WTC11 (cell line): Measurements from ENCODE around the gene DESI2. TPM values are rescaled to one million over a fixed set of nuclear protein-coding genes. Genes with fewer than 3 reads are reported as not detected.
A peak's percentile ranks its signal among the peaks of the same experiment; 100 is the strongest.

ENCODE experiments used
- ATAC-seq: fragments of 200-7000 bp; cut with Tn5 transposase; 2 replicates; pipeline ENCODE4 v1.10.0; 2021; ENCODE audit warnings: mild to moderate bottlenecking, moderate library complexity
- CTCF ChIA-PET: fragments of 300-600 bp; sonication (Branson Sonifier 250); formaldehyde crosslinking; loops from one replicate; lab custom pipeline; 2021; ENCODE audit warnings: antibody characterized with exemption; lab: Charles Lee
- POLR2A ChIA-PET: fragments of 350-600 bp; sonication (Branson Sonifier 250); formaldehyde crosslinking; loops from one replicate; lab custom pipeline; 2021; ENCODE audit warnings: antibody characterized with exemption; lab: Charles Lee
- DNase-seq: peaks from one replicate; pipeline ENCODE4 v3.0.0; 2021; ENCODE audit warnings: low spot score
- H3K27ac Mint-ChIP-seq: 2 replicates; pipeline ENCODE4 v1.8.0; 2021; ENCODE audit warnings: mixed read lengths
- H3K27me3 Mint-ChIP-seq: 2 replicates; pipeline ENCODE4 v1.8.0; 2021; ENCODE audit warnings: low read depth, mild to moderate bottlenecking, moderate library complexity, mixed read lengths
- H3K36me3 Mint-ChIP-seq: 2 replicates; pipeline ENCODE4 v1.8.0; 2021; ENCODE audit warnings: mixed read lengths
- H3K4me1 Mint-ChIP-seq: 2 replicates; pipeline ENCODE4 v1.8.0; 2022; ENCODE audit warnings: mixed read lengths
- H3K4me3 Mint-ChIP-seq: 2 replicates; pipeline ENCODE4 v1.8.0; 2021; ENCODE audit warnings: mild to moderate bottlenecking, moderate library complexity, mixed read lengths
- H3K9me3 Mint-ChIP-seq: 2 replicates; pipeline ENCODE4 v1.8.0; 2021; ENCODE audit warnings: mixed read lengths
- ARID4B ChIP-seq: sonication (generic); formaldehyde crosslinking; IDR thresholded peaks from 2 replicates; pipeline ENCODE4 v1.8.0; 2023; ENCODE audit warnings: missing genetic modification reagents, mild to moderate bottlenecking, borderline replicate concordance
- ATF1 ChIP-seq: sonication (generic); formaldehyde crosslinking; IDR thresholded peaks from 2 replicates; pipeline ENCODE4 v1.8.1; 2023; ENCODE audit warnings: mild to moderate bottlenecking, moderate library complexity, missing genetic modification reagents
- CREB1 ChIP-seq: sonication (generic); formaldehyde crosslinking; IDR thresholded peaks from 2 replicates; pipeline ENCODE4 v1.8.0; 2023; ENCODE audit warnings: mild to moderate bottlenecking, missing genetic modification reagents
- ESRRA ChIP-seq: sonication (generic); formaldehyde crosslinking; IDR thresholded peaks from 2 replicates; pipeline ENCODE4 v1.8.1; 2022; ENCODE audit warnings: mild to moderate bottlenecking, missing genetic modification reagents, borderline replicate concordance
- FOXJ3 ChIP-seq: sonication (generic); formaldehyde crosslinking; IDR thresholded peaks from 2 replicates; pipeline ENCODE4 v1.9.0; 2021; ENCODE audit warnings: missing genetic modification reagents, mild to moderate bottlenecking, borderline replicate concordance
- HMGXB4 ChIP-seq: sonication (generic); formaldehyde crosslinking; IDR thresholded peaks from 2 replicates; pipeline ENCODE4 v1.8.1; 2023; ENCODE audit warnings: mild to moderate bottlenecking, moderate library complexity, missing genetic modification reagents
- JUN ChIP-seq: sonication (generic); formaldehyde crosslinking; IDR thresholded peaks from 2 replicates; pipeline ENCODE4 v1.8.0; 2023; ENCODE audit warnings: mild to moderate bottlenecking, missing genetic modification reagents
- KAT7 ChIP-seq: sonication (generic); formaldehyde crosslinking; IDR thresholded peaks from 2 replicates; pipeline ENCODE4 v1.8.1; 2023; ENCODE audit warnings: missing genetic modification reagents, mild to moderate bottlenecking, borderline replicate concordance
- MAX ChIP-seq: sonication (generic); formaldehyde crosslinking; IDR thresholded peaks from 2 replicates; pipeline ENCODE4 v1.8.0; 2022; ENCODE audit warnings: mild to moderate bottlenecking, missing genetic modification reagents
- MYBL2 ChIP-seq: sonication (generic); formaldehyde crosslinking; IDR thresholded peaks from 2 replicates; pipeline ENCODE4 v1.8.1; 2023; ENCODE audit warnings: mild to moderate bottlenecking, moderate library complexity, missing genetic modification reagents
- PRDM15 ChIP-seq: sonication (generic); formaldehyde crosslinking; IDR thresholded peaks from 2 replicates; pipeline ENCODE4 v1.8.0; 2022; ENCODE audit warnings: missing genetic modification reagents
- PREB ChIP-seq: sonication (generic); formaldehyde crosslinking; IDR thresholded peaks from 2 replicates; pipeline ENCODE4 v1.8.1; 2022; ENCODE audit warnings: mild to moderate bottlenecking, missing genetic modification reagents, moderate library complexity, borderline replicate concordance
- RELA ChIP-seq: sonication (generic); formaldehyde crosslinking; IDR thresholded peaks from 2 replicates; pipeline ENCODE4 v1.8.1; 2022; ENCODE audit warnings: missing genetic modification reagents, mild to moderate bottlenecking, borderline replicate concordance
- TCF7 ChIP-seq: sonication (generic); formaldehyde crosslinking; IDR thresholded peaks from 2 replicates; pipeline ENCODE4 v1.8.0; 2022; ENCODE audit warnings: mild to moderate bottlenecking, low read depth, missing genetic modification reagents, moderate library complexity
- USF1 ChIP-seq: sonication (generic); formaldehyde crosslinking; IDR thresholded peaks from 2 replicates; pipeline ENCODE4 v1.8.0; 2022; ENCODE audit warnings: mild to moderate bottlenecking, missing genetic modification reagents
- ZMAT4 ChIP-seq: fragments of 250-450 bp; sonication (Bioruptor Pico); IDR thresholded peaks from 2 replicates; pipeline ENCODE4 v1.9.0; 2021; ENCODE audit warnings: mild to moderate bottlenecking
- ZNF121 ChIP-seq: sonication (generic); formaldehyde crosslinking; IDR thresholded peaks from 2 replicates; pipeline ENCODE4 v1.8.0; 2023; ENCODE audit warnings: missing genetic modification reagents
- ZNF219 ChIP-seq: sonication (generic); formaldehyde crosslinking; IDR thresholded peaks from 2 replicates; pipeline ENCODE4 v1.8.0; 2023; ENCODE audit warnings: missing genetic modification reagents, mild to moderate bottlenecking, borderline replicate concordance
- ZNF232 ChIP-seq: sonication (generic); formaldehyde crosslinking; IDR thresholded peaks from 2 replicates; pipeline ENCODE4 v1.8.0; 2022; ENCODE audit warnings: mild to moderate bottlenecking, missing genetic modification reagents
- ZNF263 ChIP-seq: sonication (generic); formaldehyde crosslinking; IDR thresholded peaks from 2 replicates; pipeline ENCODE4 v1.8.1; 2022; ENCODE audit warnings: low read depth, mild to moderate bottlenecking, moderate library complexity, missing genetic modification reagents
- ZNF317 ChIP-seq: sonication (generic); formaldehyde crosslinking; IDR thresholded peaks from 2 replicates; pipeline ENCODE4 v1.8.1; 2023; ENCODE audit warnings: low read depth, mild to moderate bottlenecking, moderate library complexity, missing genetic modification reagents, borderline replicate concordance
- ZNF396 ChIP-seq: fragments of 250-450 bp; sonication (Bioruptor Pico); IDR thresholded peaks from 2 replicates; pipeline ENCODE4 v1.8.0; 2021; ENCODE audit warnings: mild to moderate bottlenecking, moderate library complexity, borderline replicate concordance
- ZNF423 ChIP-seq: fragments of 250-450 bp; sonication (Bioruptor Pico); IDR thresholded peaks from 2 replicates; pipeline ENCODE4 v2.1.2; 2022; ENCODE audit warnings: mild to moderate bottlenecking, moderate library complexity
- total RNA-seq: library from RNA; stranded (reverse); gene quantifications from 3 replicates; pipeline ENCODE4 v1.2.3, GENCODE V29; 2021

DESI2 gene
- total RNA-seq, 1 experiment from 2014 or later: 108 TPM

GRCh38 chr1:244730153-244730933, 77.4 kb downstream of the DESI2 start:
- CTCF ChIA-PET: no interaction called here
- peak; percentile 53; the same call in 1 of the 2 replicates for TF ChIP-seq ZNF232 (CRISPR knock-in tag)
- TF ChIP-seq PREB (CRISPR knock-in tag): no peak
- TF ChIP-seq ZNF263 (CRISPR knock-in tag): no peak
- TF ChIP-seq RELA (CRISPR knock-in tag): no peak
- no peak for TF ChIP-seq ESRRA
- no peak for TF ChIP-seq TCF7 (CRISPR knock-in tag)
- no peak for TF ChIP-seq KAT7 (CRISPR knock-in tag)
- TF ChIP-seq ZNF121: no peak
- no peak for TF ChIP-seq ATF1 (CRISPR knock-in tag)
- TF ChIP-seq ZMAT4 (CRISPR knock-in tag): no peak
- TF ChIP-seq JUN (CRISPR knock-in tag): 0 out of 2 replicates have a peak, but pooled peaks have one; percentile 13
- TF ChIP-seq PRDM15 (CRISPR knock-in tag): no peak
- TF ChIP-seq ZNF396: no peak
- TF ChIP-seq MAX: peak; percentile 63; the same call in 1 of the 2 replicates
- TF ChIP-seq CREB1 (CRISPR knock-in tag): no peak
- TF ChIP-seq ZNF219 (CRISPR knock-in tag): 0 out of 2 replicates have a peak, but pooled peaks have one; percentile 13
- TF ChIP-seq MYBL2: no peak; the same call in 1 of the 2 replicates
- TF ChIP-seq FOXJ3 (CRISPR knock-in tag): no peak
- TF ChIP-seq ZNF317 (CRISPR knock-in tag): no peak
- no peak for TF ChIP-seq USF1 (CRISPR knock-in tag)
- peak; percentile 56 for TF ChIP-seq ZNF423
- TF ChIP-seq ARID4B (CRISPR knock-in tag): 0 out of 2 replicates have a peak, but pooled peaks have one; percentile 44
- no peak for TF ChIP-seq HMGXB4

More at GRCh38 chr1:244730153-244730933, 77.4 kb downstream of the DESI2 start:
- H3K4me1 Mint-ChIP-seq: peaks cover 49% of the 10 kb centered on the region
- peaks cover 6% of the 10 kb centered on the region for H3K9me3 Mint-ChIP-seq
- POLR2A ChIA-PET: interaction anchor here (1.3 kb wide), 1 partner anchor 105 kb away, joined by 3 read pairs; the partner anchor contains the start of gene COX20
- H3K4me3 Mint-ChIP-seq: peak overlapping the region; percentile 70
- peaks cover 43% of the 10 kb centered on the region for H3K27me3 Mint-ChIP-seq
- DNase-seq: peak; percentile 57
- peaks cover 4% of the 10 kb centered on the region for H3K36me3 Mint-ChIP-seq
- H3K27ac Mint-ChIP-seq: no peak overlapping the region
- peak; percentile 33 for ATAC-seq
